ENCODE data around the gene GNAZ. TPM values are rescaled to one million over a fixed set of nuclear protein-coding genes. Genes with fewer than 3 reads are reported as not detected.
"Not testable (repeated sequence)": the region's sequence is repeated elsewhere in the genome, so short reads cannot be mapped to it uniquely, and the experiment has no call there.

GNAZ gene
- polyA plus RNA-seq (2011; rRNA removed) (9.1 and 12.6 TPM in 2 replicates), polyA minus RNA-seq (2011; rRNA and poly(A)+ RNA removed) (8.5 and 10.0 TPM in 2 replicates)

GRCh38 chr22:23070418-23071229 lies at the start of gene GNAZ:
Gene GNAZ, plus strand, starts transcription at chr22:23070519. Its CDS starts 25,177 bp downstream, at chr22:23095696.
- Histone ChIP-seq H3K36me3 (ENCODE audit: control insufficient read depth, insufficient read depth, low read length) (no peaks in the 10 kb centered on the region), H3K4me3 (ENCODE audit: low read depth, low read length) (peak within 1 kb of the TSS; percentile 81), H3K27me3 (ENCODE audit: control insufficient read depth, insufficient read depth, low read length) (no peaks in the 10 kb centered on the region; the same call in 1 of the 2 replicates)
- no peak for DNase-seq (ENCODE audit: low read depth)
- POLR2A ChIA-PET = no interaction called here
- no peak for TF ChIP-seq CTCF (IDR thresholded peaks at IDR 0.05; ENCODE audit: insufficient read depth, low read depth, low read length)
- CTCF ChIA-PET = interaction anchor here (0.8 to 1.5 kb wide), 2 partner anchors 114 to 483 kb away, joined by 3 to 4 read pairs; no protein-coding TSS in a partner anchor

GRCh38 chr22:23020659-23021293 lies 49.5 kb upstream of the GNAZ start:
- ChIA-PET CTCF (interaction anchor here (1.8 kb wide), 1 partner anchor 61 kb away, joined by 3 read pairs; no protein-coding TSS in a partner anchor), POLR2A (no interaction called here)
- Histone ChIP-seq H3K4me3 (ENCODE audit: low read depth, low read length) (no peak overlapping the region), H3K27me3 (ENCODE audit: control insufficient read depth, insufficient read depth, low read length) (no peaks in the 10 kb centered on the region), H3K36me3 (ENCODE audit: control insufficient read depth, insufficient read depth, low read length) (no peaks in the 10 kb centered on the region)
- DNase-seq (ENCODE audit: low read depth) = no peak
- no peak for TF ChIP-seq CTCF (IDR thresholded peaks at IDR 0.05; ENCODE audit: insufficient read depth, low read depth, low read length)

GRCh38 chr22:23021660-23022353 lies 48.5 kb upstream of the GNAZ start:
- H3K27me3 ChIP-seq (ENCODE audit: control insufficient read depth, insufficient read depth, low read length); H3K36me3 ChIP-seq (ENCODE audit: control insufficient read depth, insufficient read depth, low read length); DNase-seq (ENCODE audit: low read depth); H3K4me3 ChIP-seq (ENCODE audit: low read depth, low read length); POLR2A ChIA-PET: not testable (repeated sequence)
- CTCF ChIA-PET = interaction anchor here (0.6 kb wide), 1 partner anchor 1081 kb away, joined by 3 read pairs; no protein-coding TSS in a partner anchor

GRCh38 chr22:23023294-23023693 lies 47.0 kb upstream of the GNAZ start:
- H3K36me3 ChIP-seq (ENCODE audit: control insufficient read depth, insufficient read depth, low read length) = no peaks in the 10 kb centered on the region
- no peak for TF ChIP-seq CTCF (IDR thresholded peaks at IDR 0.05; ENCODE audit: insufficient read depth, low read depth, low read length)
- H3K4me3 ChIP-seq (ENCODE audit: low read depth, low read length) = no peak overlapping the region
- no peak for DNase-seq (ENCODE audit: low read depth)
- ChIA-PET POLR2A (no interaction called here), CTCF (interaction anchor here (0.7 kb wide), 1 partner anchor 593 kb away, joined by 3 read pairs; no protein-coding TSS in a partner anchor)
- H3K27me3 ChIP-seq (ENCODE audit: control insufficient read depth, insufficient read depth, low read length) = no peaks in the 10 kb centered on the region

GRCh38 chr22:23026777-23027176 lies 43.5 kb upstream of the GNAZ start:
- ChIA-PET POLR2A (no interaction called here), CTCF (interaction anchor here (0.6 to 0.8 kb wide), 2 partner anchors 15 to 101 kb away, joined by 3 read pairs; no protein-coding TSS in a partner anchor)
- no peak for TF ChIP-seq CTCF (IDR thresholded peaks at IDR 0.05; ENCODE audit: insufficient read depth, low read depth, low read length)
- Histone ChIP-seq H3K4me3 (ENCODE audit: low read depth, low read length) (no peak overlapping the region), H3K27me3 (ENCODE audit: control insufficient read depth, insufficient read depth, low read length) (no peaks in the 10 kb centered on the region), H3K36me3 (ENCODE audit: control insufficient read depth, insufficient read depth, low read length) (no peaks in the 10 kb centered on the region)
- no peak for DNase-seq (ENCODE audit: low read depth)

- POLR2A ChIA-PET; DNase-seq (ENCODE audit: low read depth); H3K27me3 ChIP-seq (ENCODE audit: control insufficient read depth, insufficient read depth, low read length); H3K36me3 ChIP-seq (ENCODE audit: control insufficient read depth, insufficient read depth, low read length); H3K4me3 ChIP-seq (ENCODE audit: low read depth, low read length); CTCF ChIA-PET: not testable (repeated sequence)
Observed at GRCh38 chr22:23027849-23028248, 42.5 kb upstream of the GNAZ start.
